ENCODE data around the gene DNAJA4. TPM values are rescaled to one million over a fixed set of nuclear protein-coding genes. Genes with fewer than 3 reads are reported as not detected.
A peak's percentile ranks its signal among the peaks of the same experiment; 100 is the strongest.

DNAJA4 gene
- total RNA-seq (1 to 10 TPM; 2.3 to 9.0 (median 4.4) TPM), polyA plus RNA-seq (10 to 100 TPM in 1 of 2 donors, 1 to 10 TPM in 1; 5.7 to 16.1 TPM)

- peak within 1 kb of the TSS; percentile 30 to 59 (median 56) for H3K4me3 ChIP-seq
- peak within 1 kb of the TSS in 2 of 4 donors; percentile 28 to 48 for H3K27ac ChIP-seq
- no peak for TF ChIP-seq CTCF (IDR thresholded peaks at IDR 0.05)
- no peaks in the 10 kb centered on the region for H3K36me3 ChIP-seq
- no peaks in the 10 kb centered on the region for H3K27me3 ChIP-seq
- no peaks in the 10 kb centered on the region for H3K9me3 ChIP-seq
- intact Hi-C loops (cut with DNase I): no loop called here
- H3K4me1 ChIP-seq: peaks cover 0 to 5% (median 0%) of the 10 kb centered on the region in 3 donors
- DNase-seq (peak; percentile 36 to 79 (median 52)), ATAC-seq (peak; percentile 67 to 80 (median 76)), FAIRE-seq (no peak)
- 7 to 11% methylated on average over 75 to 107 of the region's 107 CpGs for WGBS, 2 donors
Measured at GRCh38 chr15:78264304-78265136, at the start of gene DNAJA4. TSS of gene DNAJA4 (plus strand) at chr15:78264562. CDS start at chr15:78264764, 202 bp downstream.

- FAIRE-seq: no peak
- H3K9me3 ChIP-seq: no peaks in the 10 kb centered on the region
- no peak for TF ChIP-seq CTCF (IDR thresholded peaks at IDR 0.05)
- DNase-seq: peak; percentile 77 to 97 (median 96)
- H3K36me3 ChIP-seq: no peaks in the 10 kb centered on the region
- no peaks in the 10 kb centered on the region for H3K27me3 ChIP-seq
- 38 to 39% methylated on average over 7 of the region's 7 CpGs for WGBS, 2 donors
- no peak overlapping the region for H3K4me3 ChIP-seq
- peaks cover 18 to 29% (median 18%) of the 10 kb centered on the region in 3 donors for H3K4me1 ChIP-seq
- ATAC-seq: peak; percentile 90 to 96 (median 95)
- H3K27ac ChIP-seq: peak overlapping the region; percentile 60 to 77 (median 68)
- intact Hi-C loops (cut with DNase I): no loop called here
Measured at GRCh38 chr15:78216276-78217104, 47.9 kb upstream of the DNAJA4 start.

- no peaks in the 10 kb centered on the region for H3K27me3 ChIP-seq
- TF ChIP-seq CTCF (IDR thresholded peaks at IDR 0.05): no peak
- WGBS, 2 donors: 86 to 87% methylated on average over 1 of the region's 1 CpG
- no peak overlapping the region for H3K27ac ChIP-seq
- DNase-seq: no peak
- H3K4me1 ChIP-seq: peaks cover 7 to 15% (median 8%) of the 10 kb centered on the region in 3 donors
- H3K4me3 ChIP-seq: no peak overlapping the region
- H3K9me3 ChIP-seq: no peaks in the 10 kb centered on the region
- FAIRE-seq: no peak
- no peaks in the 10 kb centered on the region for H3K36me3 ChIP-seq
- ATAC-seq: no peak
- intact Hi-C loops (cut with DNase I): no loop called here
Measured at GRCh38 chr15:78220713-78221112, 43.6 kb upstream of the DNAJA4 start.

GRCh38 chr15:78222745-78223395, 41.5 kb upstream of the DNAJA4 start:
- Histone ChIP-seq H3K36me3 (no peaks in the 10 kb centered on the region), H3K4me3 (no peak overlapping the region), H3K9me3 (no peaks in the 10 kb centered on the region), H3K27me3 (no peaks in the 10 kb centered on the region), H3K27ac (no peak overlapping the region), H3K4me1 (no peaks in the 10 kb centered on the region)
- no peak for TF ChIP-seq CTCF (IDR thresholded peaks at IDR 0.05)
- DNase-seq: no peak
- intact Hi-C loops (cut with DNase I): no loop called here
- WGBS, 2 donors: 95 to 97% methylated on average over 5 of the region's 5 CpGs
- no peak for ATAC-seq
- no peak for FAIRE-seq

Measured in pancreas (tissue), 10 donors.